Spleen (tissue), 7 donors: ENCODE data around the gene SLC10A3.

Experiments
- POLR2A ChIP-seq, 3 donors: fragments of 450-650 bp; IDR thresholded peaks; one replicate each; pipeline ENCODE4 v1.5.1; 2017; ENCODE audit warnings: antibody characterized with exemption in 3 of 3, mild to moderate bottlenecking in 1 of 3
- POLR2AphosphoS5 ChIP-seq, 3 donors: sonication (generic); formaldehyde crosslinking; IDR thresholded peaks; one replicate each; pipeline ENCODE4 v1.5.1; 2017; ENCODE audit warnings: antibody characterized with exemption in 3 of 3
- TF ChIP-seq, protein P1 (sequence below), 11 experiments: fragments of 200-600 bp in 7 of 11; fragments of 450-650 bp in 4 of 11; sonication (generic) in 4 of 11; IDR thresholded peaks in 8 of 11; conservative IDR thresholded peaks in 3 of 11; 1 replicate in 7 of 11; 2 replicates in 4 of 11; pipeline versions ENCODE4 v1.4.0 to v1.8.0; 2016 to 2021; ENCODE audit warnings: antibody characterized with exemption in 11 of 11, inconsistent platforms in 4 of 11, mild to moderate bottlenecking in 1 of 11
- donor health status: DM: no; HTN: no; CAD: no; lungs with moderate emphysema.
- donor health status: DM: no; HTN: no; CAD: no.
- donor health status: DM: no; HTN: no; CAD: no.

GRCh38 chrX:154450312-154450711, 40.1 kb downstream of the SLC10A3 start:
- TF ChIP-seq POLR2A (IDR thresholded peaks at IDR 0.05): no peak
- TF ChIP-seq, protein P1, sequence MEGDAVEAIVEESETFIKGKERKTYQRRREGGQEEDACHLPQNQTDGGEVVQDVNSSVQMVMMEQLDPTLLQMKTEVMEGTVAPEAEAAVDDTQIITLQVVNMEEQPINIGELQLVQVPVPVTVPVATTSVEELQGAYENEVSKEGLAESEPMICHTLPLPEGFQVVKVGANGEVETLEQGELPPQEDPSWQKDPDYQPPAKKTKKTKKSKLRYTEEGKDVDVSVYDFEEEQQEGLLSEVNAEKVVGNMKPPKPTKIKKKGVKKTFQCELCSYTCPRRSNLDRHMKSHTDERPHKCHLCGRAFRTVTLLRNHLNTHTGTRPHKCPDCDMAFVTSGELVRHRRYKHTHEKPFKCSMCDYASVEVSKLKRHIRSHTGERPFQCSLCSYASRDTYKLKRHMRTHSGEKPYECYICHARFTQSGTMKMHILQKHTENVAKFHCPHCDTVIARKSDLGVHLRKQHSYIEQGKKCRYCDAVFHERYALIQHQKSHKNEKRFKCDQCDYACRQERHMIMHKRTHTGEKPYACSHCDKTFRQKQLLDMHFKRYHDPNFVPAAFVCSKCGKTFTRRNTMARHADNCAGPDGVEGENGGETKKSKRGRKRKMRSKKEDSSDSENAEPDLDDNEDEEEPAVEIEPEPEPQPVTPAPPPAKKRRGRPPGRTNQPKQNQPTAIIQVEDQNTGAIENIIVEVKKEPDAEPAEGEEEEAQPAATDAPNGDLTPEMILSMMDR (IDR thresholded peaks at IDR 0.05 in 8 of 11, conservative IDR thresholded peaks at IDR 0.05 in 3 of 11): no peak
- no peak for TF ChIP-seq POLR2AphosphoS5 (IDR thresholded peaks at IDR 0.05)
